NCI-H2196 (cell line): Measurements from ENCODE around the gene DNAAF9.

ENCODE experiments used
- DNase-seq: peaks from one replicate; lab custom pipeline; 2025; ENCODE audit not compliant: unreplicated experiment; lab: John Stamatoyannopoulos, UW

Gene DNAAF9

DNA sequence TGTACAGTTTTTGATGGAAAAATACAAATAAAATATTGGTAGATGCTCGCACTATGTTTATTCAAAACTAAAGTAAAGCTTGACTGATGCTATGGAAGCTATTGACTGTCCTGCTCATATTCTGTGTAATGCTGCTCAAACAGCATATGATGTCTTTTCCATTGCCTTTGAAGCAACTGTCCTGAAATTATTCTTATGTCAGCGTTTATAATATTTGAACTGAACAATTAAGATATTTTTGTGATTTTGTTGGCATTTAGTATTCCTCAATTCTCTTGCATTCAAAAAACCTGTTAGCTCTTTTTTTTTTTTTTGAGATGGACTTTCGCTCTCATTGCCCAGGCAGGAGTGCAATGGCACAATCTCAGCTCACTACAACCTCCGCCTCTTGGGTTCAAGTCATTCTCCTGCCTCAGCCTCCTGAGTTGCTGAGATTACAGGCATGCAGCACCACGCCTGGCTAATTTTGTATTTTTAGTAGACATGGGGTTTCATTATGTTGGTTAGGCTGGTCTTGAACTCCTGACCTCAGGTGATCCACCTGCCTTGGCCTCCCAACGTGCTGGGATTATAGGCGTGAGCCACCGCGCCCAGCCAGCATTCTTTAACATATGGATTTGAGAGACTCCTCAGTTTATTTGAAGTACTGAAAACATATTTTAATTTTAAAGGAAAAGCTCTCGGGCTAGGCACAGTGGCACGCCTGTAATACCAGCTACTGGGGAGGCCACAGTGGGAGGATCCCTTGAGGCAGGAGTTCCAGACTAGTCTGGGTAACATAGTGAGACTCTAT, 5.3 kb upstream of the DNAAF9 start:
- DNase-seq: no peak

DNA sequence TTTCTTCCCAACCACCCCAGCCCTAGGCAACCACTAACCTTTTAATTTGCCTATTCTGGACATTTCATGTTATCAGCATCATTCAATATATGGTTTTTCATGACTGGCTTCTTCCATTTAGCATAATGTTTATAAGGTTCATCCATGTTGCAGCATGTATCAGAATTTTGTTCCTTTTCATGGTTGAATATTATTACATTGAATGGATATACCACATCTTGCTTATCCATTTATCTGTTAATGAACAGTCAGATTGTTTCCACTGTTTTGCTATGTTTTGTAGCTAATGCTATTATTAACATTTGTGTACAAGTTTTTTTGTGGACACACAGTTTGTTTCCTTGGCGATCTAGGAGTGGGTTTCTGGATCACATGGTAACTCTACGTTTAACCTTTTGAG, 3.0 kb upstream of the DNAAF9 start:
- no peak for DNase-seq

DNA sequence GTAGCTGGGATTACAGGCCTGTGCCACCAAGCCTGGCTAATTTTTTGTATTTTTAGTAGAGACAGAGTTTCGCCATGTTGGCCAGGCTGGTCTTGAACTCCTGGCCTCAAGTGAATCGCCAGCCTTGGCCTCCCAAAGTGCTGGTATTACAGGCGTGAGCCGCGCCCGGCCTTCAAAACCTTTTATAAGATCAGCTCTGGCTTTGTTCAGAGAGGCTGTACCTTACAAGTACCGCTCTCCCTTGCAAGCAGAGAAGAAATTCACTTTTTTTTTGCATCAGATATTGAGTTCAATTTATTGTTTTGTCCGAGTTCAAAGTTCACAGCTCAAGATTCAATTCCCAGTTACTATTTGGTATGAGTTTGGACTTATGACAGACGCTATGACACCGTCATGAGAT, 1.9 kb upstream of the DNAAF9 start:
- DNase-seq: no peak

DNA sequence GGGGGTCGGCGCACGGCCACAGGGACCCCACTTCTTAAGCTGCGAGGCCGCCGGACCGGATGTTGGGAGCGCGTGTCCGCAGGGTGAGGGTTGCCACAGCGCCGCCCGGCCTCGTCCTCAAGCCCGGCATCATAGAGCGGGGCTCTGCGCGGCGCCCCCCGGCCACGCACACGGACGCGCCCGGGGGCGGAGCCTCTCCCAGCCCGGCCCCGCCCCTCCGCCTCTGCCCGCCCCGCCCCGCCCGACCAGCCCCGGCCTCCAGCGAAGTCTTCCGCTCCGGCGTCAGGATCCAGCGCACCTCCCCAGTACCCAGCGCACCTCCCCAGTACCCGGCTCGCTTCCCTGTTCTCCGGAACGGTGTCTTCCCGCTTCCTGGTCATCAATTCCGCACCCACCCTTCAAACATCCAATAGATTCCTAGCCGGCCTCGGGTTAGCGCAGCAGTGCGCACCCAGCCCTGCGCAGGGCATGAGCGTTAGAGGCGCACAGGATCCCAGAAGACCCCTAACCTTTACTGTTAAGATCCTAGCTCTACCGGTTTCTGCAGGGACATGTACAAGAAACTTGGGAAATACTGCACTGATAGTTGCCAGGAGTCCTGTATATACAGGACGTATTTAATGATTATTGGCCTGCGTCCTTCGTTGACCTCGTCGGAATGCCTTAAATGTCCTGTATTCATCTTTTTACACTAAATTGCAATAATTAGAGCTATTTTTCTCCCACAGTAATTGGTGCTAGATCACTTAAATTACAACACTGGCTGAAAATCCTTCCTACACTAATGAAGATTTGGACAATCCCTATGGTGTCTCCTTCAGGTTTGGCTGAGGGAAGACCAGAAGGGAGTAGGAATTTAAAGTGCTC, 535 bp upstream of the DNAAF9 start:
- peak; percentile 73 for DNase-seq

DNA sequence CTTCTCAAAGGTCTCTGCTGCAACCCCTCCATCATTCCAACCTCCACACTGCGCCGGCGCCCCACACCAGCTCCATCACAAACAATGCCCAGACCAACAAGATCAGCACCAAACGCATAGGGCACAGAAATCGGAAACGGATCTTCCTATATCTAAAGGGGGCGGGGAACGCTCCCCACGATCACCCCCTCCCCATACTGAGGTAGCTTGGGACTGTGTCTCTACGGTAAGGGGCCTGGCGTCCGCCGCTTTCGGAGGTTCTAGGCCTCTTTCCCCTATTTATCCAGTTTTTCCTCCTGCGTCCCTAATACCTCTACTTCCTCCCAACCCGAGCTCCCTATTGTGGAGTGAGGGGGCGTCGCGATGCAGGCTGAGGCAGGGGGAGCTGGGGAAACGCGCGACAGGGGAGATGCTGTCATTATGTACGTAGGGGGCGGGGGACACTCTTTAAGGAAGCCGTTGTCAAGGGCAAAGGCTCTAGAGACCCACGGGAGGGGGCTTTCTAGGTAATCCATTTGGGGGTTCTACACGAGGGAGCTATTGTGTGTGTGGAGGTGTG, 909 bp downstream of the DNAAF9 start:
- no peak for DNase-seq

DNA sequence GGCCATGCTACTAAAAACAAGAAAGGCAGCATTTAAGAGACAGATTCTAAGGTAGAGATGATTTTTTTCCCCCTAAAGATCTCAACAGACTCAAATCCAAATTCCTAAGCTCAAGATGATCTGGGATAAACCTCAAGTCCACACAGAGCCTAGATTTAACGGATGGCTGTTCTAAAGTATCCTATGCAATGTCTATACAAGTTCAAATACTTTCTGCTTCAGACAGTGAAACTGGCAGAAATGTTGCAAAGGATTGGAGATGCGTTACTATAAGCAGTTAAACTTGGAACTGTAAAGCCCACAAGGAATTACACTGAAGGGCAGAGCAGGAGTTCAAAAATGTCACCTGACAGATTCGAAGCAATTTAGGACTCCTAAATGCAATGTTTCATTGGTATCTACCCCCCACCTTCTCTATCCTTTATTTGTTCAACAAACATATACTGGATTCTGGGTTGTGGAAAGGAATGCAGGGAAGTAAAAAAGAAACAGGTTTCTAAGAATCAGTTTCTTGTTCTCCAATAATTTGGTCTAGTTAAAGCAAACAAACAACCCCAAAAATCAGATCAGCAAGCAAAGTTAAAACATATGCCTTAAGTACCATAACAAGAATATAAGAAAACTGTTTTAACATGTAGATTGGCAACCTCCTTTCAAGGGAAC, 1.6 kb downstream of the DNAAF9 start:
- no peak for DNase-seq

DNA sequence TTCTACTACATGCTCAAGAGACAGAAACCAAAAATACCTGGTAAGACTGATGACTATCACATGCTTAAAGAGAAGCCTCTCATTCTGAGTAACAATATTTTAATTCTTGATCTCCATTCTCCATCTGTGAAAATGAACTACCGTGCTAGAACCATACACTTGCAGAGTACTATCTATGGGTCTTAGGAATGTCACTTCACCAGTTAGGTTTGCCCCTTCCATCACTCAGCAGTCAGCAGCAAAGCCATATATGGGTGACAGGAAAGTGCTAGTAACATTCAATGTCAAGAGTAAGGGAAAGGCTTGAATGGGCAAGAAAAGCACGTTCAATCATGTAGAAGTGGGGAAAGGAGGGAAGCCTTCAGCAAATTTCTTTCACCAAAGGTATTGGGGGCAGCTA, 2.3 kb downstream of the DNAAF9 start:
- no peak for DNase-seq

DNA sequence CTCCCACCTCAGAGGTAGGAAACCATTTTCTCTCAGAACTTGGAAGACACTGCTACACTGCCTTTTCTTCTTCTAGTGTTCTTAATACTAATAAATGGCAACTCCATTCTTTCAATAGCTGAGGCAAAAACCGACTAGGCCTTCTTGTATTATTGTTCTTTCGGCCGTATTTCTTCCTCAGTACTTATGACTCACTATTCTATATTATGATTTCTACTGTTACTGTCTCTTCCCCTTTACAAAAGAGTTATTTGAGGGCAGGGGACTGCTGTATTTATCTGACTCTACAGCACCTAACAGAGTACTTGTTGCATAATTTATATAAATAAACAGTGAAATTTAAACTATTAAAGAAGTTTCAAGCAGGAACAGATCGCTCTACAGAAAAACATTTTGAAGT, 3.1 kb downstream of the DNAAF9 start:
- DNase-seq: no peak

DNA sequence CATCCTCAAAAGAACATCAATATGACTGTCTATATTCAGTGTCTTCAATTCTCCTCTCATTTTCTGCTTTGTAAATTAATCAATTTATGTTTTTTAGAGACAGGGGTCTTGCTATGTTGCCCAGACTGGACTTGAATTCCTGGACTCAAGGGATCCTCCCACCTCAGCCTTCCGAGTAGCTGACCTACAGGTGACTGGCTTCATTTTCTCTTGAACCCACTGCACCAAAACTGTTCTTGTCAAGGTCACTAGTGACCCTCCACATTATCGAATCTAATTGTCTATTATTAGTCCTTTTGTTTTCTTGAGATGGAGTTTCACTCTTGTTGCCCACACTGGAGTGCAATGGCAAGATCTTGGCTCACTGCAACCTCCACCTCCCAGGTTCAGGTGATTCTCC, 3.7 kb downstream of the DNAAF9 start:
- no peak for DNase-seq

DNA sequence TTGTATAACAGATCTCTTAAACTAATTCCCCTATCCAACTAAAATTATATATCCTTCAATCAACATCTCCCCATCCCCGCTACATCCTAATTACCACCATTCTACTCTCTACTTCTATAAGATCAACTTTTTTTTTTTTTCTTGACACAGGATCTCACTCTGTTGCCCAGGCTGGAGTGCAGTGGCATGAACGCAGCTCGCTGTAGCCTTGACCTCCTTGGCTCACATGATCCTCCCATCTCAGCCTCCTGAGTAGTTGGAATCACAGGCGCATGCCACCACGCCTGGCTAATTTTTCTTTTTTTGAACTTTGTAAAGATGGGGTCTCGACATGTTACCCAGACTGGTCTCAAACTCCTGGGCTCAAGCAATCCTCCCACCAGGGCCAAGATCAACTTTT, 5.0 kb downstream of the DNAAF9 start:
- DNase-seq: no peak

DNA sequence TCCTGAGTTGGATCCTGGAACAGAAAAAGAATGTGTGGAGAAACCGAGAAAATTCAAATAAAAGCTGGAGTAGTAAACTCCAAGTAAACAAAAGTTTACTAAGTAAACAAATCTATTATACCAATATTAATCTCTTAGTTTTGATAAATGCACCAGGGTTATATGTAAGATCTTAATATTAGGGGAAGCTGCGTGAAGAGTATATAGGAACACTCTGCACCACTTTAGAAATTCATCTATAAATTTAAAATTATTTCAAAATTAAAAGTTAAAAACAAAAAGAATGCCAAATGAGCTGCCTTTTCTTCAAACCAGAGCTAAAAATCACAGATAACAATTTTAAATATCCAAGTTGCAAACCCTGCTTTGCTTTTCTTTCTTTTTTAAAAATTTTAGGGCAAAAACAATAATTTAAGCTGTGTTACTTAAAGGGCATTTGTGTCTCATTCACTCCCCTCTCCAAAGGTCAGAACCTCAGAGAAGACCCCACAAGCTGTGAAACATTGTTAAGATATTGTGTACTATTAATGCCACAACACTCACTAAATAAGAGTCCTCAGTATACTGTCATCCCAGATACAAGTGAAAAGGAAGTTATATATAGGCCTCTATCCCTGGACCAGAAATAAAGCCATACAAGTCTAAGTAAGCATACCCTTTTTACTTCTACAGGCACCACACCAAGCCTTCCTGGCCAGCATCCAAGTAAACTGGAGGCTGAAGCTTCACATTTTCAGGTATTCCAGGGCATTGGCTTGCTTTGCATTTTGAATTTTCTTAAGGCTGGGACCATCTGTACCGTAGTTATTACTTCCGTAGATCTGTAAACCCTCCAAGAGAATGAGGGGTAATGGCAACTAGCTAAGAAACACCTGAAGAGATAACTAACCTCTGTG, 7.0 kb downstream of the DNAAF9 start:
- DNase-seq: no peak

DNA sequence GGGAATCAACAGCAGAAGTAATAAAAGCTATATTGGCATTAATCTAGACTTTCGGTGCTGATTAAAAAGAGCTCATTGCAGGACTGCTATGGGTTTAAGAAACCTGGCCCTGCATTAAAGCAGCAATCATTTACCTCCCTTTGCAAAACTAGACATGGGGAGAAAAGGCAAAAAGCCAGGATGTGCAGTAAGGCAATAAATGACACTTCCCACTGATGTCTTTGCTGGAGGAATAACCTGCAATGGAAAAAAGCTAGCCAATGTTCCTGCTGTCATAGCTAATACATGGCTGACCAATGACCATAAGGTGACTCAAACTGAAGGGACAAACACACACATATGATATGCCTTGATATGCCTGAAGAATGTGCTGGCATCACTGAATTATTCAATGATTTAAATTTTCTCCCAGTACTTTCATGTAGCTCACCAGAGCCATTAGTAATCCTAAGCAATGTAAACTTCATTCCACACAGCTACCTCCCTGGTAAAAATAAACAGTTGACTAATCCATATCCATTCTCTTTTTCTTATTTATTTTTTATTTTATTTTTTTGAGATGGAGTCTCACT, 8.7 kb downstream of the DNAAF9 start:
- no peak for DNase-seq

DNA sequence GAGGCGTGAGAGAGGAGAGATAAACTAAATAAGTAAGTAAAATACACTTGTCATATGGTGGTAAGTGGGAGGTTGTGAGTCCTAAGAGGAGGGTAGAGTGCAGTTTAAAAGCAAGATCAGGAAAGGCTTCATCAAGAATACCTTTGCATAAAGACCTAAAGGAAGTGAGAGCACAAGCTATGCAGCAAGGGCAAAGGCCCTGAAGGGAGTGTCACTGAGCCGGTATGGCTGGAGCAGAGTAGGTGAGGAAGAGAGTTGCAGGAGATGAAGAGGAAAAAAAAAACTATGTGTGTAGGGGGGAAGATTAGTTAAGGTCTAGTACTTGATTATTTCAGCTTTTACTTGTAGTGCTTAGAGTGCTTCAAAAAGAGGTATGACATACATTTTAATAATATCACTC, 11.0 kb downstream of the DNAAF9 start:
- DNase-seq: no peak

DNA sequence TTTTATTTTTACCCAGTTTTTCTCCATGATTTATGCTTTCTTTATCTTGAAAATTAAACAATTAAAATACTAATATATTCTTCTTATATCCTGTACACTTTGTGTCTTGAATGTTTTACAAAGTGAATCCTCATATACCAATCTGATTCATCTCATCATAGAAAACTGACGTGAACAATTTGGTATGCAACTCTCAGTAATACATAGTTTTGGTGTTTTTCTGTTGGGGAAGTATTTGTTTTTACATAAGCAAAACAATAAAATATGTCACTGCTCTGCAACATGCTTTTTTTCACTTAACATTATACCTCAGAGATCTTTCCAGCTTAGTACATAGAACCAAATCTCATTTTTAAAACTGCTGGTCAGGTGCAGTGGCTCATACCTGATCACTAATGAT, 14.7 kb downstream of the DNAAF9 start:
- DNase-seq: no peak

DNA sequence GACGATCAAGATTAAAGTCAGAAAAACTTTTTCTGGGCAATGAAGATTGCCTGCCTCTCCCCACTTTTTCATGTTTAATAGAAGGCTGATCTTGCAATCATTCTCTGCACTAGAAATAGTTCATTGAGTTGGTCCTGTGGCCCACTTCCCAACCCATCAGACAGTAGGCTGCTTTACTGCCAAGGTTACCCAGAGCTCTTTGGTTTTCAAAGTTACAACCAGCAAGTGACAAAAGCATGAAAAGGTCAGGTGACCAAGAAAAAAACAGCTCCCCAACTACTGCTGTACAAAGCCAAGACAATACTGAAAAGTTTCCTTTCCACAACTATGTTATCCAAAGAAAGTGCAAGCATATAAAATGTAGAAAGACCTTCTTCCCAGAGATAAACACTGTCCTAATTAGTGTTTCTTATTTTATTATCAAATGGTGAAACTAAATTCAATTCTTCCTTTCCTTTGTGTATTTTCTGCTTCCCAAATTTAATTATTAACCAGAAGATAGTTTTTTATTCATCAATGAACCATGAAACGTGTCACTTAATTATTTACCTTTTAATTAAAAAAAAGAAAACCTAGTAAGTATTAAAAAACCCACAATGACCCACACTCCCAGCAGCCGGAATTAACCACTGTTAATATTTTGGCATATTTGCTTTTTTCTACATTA, 16.6 kb downstream of the DNAAF9 start:
- no peak for DNase-seq

DNA sequence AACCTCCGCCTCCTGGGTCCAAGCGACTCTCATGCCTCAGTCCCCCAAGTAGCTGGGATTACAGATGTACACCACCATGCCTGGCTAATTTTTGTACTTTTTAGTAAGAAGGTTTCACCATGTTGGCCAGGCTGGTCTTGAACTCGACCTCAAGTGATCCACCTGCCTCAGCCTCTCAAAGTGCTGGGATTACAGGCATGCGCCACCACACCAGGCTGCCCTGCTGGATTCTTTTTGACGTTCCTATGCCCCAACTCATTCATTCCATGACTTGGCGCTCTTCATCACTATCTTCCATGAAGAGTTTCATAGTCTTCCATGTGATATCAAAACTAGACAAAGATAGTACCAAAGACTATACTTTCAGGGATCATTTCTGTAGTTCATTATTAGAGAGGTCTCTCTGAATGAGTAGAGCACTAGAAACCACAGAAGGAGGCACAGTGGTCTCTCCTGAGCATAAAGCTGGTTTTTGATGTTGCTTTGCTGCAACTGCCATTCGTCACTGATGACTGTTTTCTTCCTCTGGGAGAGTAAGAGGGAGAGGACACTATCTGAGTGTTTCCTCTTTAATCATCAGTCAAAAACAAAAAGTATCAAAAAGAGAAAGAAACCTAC, 23.5 kb downstream of the DNAAF9 start:
- DNase-seq: no peak

DNA sequence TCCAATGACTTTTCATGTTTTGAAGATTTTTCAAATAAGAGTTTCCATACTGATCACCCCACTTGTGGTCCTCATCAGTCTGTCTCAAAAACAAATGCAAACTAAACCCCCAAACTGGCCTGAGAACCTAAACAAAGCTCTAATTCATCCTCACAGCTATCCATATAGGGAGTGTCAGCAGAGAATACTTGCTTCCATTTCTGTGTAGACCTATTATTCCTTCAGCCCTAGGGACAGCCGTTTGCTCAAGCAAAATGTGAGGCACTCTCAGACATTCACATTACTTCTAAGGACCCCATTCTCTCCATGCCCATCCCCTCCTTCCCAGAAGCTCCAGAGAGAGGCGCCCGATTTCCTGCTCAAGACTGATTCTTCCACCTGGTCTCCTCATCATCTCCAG, 24.6 kb downstream of the DNAAF9 start:
- DNase-seq: no peak

DNA sequence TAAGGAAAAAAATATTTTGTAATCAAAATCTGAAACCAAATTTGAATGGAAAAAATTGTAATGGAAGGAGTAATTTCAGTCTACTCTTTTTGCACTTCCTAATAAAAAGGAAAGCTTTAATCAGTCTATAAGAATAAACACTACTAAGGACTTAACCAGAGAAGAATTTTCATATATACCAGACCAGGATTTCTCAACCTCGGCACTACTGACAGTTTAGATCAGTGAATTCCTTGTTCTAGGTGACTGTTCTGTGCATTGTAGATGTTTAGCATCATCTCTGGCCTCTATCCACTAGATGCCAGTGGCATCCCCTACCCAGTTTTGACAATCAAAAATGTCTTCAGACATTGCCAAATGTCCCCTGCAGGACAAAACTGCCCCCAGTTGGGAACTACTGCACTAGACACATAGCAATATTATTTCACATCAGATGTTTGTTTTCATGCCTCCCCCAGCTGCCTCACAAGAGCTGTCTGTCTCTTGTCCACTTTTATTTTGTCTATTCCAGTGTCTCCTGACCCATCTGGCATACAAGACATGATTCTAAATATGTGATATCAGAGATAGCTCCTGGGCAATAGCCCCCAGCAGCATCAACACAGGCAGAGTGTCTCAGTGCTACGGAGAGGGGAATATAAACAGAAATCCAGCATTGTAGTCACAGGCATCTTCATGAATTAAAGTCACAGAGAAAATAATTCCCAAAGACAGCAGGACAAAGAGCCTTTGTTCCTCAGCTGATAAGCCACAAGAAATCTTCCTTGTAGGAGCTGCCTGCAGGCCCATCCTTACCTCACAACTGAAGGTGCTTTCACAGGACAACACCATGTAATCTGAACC, 27.0 kb downstream of the DNAAF9 start:
- DNase-seq: no peak
